ENCODE results near the gene MEGF6.

MEGF6 gene

DNA sequence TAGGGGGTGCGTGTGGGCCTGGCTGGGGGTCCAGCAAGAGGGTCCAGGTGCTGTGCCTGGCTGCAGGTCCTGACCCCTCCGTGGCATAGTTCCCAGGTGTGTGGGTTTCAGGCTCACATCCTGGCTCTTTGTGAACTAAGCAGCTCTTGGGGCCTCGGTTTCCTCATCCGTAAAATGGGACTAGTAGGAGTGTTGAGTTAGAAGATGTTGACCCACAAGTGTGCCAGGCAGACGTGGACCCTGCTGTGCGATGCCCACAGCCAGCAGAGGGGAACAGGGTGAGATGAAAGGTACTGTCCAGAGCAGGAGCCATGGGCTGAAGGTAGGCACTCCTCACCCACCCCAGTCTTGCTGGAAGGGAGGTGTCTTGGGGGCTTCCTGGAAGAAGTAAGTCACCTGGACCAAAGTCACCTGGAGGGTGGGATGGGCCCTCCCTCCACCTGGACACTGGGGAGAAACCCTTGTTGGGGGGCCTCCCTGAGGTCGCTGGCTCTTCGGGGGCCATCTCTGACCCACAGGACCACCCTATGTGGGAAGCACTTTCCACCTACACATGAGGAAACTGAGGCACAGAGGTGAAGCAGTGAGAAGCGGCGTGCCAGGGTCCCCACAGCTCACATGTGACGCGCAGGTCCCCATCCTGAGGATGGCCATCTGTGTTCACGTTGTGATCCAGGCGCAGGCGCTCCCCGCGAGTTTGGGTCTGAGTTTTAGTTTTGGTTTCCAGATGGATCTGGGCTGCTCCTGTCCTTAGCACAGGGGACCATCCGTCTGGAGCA lies 155.4 kb downstream of the MEGF6 start:
- DNase-seq = no peak

DNA sequence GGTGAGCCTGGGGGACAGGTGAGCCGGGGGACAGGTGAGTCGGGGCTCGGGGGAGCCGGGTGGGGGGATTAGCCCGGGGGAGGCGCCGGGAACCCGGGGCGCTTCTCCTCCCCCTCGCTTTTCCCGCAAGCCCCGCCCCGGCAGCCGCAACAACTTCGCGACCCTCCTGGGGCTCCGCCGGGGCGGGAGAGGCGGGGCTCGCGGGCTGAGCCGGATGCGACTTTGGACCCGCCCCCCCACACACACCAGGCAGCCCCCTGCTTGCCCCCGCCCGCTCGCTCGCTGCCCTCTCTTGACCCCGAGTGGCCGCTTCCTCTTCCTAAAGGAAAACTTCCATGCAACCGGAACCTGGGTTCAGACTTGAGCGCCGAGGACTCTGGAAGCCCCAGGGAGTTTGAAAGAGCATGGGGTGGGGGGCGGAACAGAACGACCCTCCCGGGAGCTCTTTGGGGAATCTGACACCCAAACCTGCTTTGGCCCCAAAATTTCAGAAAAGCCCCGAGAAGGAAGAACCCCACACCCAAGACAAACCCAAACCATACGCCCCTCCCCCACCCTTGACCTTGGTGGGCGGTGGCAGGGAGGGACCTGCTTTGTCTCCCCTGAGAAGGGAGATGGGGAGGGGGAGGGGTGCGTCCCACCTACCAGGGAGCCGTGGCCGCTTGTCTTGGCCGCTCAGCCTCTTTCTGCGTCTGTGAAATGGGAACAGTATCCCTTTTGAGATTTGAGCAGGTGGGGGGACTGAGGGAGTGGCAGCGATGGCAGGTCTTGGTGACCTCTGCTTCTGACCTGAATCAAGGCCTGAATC lies 156.3 kb downstream of the MEGF6 start:
- peak; percentile 45 for DNase-seq

DNA sequence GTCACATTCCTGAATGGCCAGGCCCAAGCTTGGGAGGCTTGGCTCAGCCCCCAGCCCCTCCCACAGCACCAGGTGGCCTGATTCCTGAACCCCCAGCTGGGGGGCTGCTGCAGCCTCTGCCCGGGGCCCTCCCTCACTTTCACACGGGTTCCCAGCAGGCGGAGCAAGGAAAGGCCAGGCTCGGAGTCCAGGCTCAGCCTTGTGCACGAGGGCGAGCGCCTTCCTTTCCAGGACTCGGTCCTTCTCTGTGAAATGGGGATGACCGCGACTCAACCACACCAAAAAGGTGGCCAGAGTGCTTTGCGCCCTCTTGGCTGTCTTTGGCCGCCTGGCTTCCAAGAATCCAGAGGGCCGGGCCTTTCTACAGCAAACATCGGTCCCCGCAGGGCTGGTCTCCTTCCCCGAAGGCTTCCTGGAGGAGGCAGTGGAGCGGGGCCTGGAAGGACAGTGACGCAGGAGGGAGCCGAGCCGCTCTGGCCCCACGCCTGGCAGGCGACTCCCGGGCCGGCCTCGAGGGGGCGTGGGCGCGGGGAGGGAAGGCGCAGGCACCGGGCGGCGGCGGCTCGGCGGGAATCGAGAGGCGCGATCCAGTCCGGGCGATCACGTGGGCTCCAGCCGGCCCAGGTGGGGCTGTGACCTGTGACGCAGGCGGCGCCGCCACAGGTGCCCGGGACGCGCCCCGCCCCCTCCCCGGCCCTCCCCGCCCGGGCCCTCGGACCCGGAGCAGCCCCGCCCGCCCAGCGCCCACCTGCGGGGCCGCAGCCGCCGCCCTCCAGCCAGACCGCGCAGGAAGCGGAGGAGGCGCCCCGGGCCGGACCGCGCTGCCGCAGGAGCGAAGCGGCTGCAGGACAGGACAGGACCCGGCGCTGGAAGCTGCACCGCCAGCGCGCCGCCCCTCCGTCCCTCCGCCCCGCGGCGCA lies 157.2 kb downstream of the MEGF6 start, which contains the start of gene ARHGEF16:
TSS of gene ARHGEF16 (plus strand) at position 775 of the 920 bp plus-strand sequence. CDS start 8,420 bp downstream, outside the sequence.
- peak; percentile 95 for DNase-seq

DNA sequence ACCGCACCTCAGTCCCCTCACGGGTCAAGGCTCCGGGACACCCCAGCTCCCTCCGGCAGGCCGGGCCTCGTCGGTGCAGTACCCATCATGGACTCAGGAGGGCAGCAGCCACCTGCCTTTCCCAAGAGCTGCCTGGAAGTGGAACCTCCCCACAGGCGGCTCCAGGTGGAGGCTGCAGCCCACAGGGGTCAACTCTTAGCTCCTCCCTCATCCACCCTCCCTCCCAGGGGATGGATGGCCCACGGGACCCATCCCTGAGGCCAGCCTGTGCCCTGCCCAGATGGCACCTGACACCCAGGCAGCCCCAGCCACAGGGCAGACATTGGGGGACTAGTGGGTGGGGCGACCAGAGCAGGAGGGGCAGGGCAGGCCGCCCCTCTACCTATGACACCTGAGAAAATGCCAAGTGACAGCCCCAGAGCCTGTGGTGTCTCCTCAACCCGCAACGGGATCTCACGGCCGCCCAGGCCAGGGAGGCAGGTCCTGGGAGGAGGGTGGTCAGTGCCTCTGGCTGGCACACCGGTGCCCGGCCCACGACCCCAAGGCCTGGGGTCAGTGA lies 158.0 kb downstream of the MEGF6 start:
- DNase-seq = peak; percentile 82

DNA sequence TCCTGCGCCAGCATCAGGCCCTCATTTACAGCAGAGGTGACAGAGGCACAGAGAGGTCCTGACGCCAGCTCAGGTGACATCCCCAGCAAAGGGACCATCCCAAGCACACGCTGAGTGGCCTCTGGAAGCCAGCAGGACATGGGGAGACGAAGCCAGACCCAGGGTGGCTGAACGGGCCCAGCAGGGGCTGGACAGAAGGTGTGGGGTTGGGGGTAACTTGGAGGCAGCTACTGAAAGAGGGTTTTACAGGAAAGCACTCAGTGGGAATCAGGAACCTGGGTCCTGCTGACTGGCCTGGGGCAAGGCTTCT lies 158.5 kb downstream of the MEGF6 start:
- no peak for DNase-seq

DNA sequence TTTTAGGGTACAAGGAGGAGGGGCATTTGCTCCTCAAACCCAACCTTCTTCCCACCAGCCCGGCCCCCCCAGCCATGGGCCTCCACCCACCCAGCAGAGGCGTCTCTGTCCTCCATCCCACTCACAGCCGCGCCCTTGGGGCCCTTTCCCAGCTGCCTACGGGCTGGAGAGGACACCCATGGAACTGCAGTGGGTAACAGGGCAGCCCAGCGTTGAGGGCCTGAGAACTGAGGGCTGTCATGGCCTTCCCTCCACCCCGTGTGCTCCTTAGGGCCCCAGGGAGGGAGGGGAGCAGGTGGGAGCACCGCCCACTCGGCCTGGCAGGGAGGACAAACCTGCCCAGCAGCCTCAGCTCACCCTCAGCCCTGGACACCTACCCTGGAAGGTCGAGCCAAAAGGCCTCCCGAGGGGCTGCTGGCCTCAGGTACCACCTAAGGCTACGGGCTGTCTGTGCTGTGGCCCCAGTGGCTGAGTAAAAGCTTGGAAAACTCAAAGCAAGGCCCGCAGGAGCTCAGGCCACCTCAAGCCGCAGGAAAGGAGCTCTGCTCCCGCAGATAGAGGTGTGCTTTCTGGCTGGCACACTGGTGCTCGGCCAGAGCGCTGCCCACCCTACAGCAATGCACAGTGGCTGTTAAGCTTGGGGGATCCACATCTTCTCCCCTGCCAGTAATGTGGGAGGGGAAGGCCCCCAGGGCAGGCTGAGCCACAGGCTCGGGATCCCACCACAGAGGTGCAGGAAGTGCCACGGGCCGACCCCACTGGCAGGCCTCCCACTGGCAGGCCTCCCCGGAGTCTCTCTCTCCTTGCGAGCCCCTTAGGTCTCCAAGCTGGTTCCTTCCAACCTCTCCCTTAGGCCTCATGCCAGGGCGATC lies 159.1 kb downstream of the MEGF6 start:
- DNase-seq = no peak

DNA sequence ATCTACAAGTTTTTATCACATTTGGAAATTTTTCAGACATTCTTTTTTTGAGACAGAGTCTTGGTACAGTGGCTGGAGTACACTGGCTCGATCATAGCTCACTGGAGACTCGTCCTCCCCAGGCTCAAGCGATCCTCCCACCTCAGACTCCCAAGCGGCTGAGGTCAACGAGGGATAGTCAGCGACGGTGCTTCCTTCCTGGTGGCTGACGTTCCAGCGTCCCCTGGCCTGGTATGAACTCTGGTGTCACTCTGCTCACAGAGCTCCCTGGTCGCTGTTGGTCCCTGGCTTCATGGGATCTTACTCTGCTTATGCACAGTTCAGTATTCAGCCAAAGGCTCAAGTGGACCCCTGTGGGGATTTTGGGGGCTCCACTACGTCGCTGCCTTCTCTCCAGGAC lies 160.3 kb downstream of the MEGF6 start:
- DNase-seq = no peak

DNA sequence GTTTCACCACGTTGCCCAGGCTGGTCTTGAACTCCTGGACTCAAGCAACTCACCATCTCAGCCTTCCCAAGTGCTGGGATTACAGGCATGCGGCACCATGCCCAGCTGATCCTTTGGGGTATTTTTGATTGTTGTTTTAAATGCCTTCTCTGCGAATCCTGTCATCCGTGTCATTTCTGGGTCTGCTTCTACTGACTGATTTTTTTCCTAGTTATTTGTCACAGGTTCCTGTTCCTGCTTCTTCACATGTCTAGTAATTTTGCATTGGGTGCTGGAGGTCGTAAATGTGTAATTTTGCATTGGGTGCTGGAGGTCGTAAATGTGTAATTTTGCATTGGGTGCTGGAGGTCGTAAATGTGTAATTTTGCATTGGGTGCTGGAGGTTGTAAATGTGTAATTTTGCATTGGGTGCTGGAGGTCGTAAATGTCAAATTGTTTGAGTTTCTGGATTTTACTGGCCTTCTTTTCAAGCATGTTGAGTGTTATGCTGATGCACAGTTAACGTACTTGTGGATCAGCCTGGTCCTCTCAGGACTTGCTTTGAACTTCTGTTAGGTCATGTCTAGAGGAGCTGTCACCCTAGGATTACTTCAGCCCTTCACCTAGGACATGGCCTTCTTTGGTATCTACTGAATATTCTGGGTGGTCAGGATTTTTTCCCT lies 161.0 kb downstream of the MEGF6 start:
- no peak for DNase-seq

DNA sequence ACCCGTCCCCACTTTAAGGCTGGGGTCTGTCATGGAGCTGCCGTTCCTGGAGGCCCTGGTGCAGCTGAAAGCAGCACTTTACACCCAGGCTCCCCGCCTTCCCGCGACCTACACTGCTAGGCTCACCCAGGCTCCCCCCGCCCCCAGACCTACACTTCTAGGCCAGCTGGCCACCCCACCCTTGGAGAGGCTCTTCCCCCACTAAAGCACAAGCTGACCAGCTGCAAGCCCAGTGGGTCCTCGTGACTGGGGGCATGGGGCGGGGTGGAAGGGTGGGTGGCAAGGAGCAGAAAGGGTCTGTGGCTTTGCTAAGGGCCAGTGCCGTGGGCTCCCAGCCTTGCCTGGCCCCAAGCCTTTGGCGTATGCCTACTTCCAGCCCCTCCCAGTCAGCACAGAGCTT lies 166.6 kb downstream of the MEGF6 start:
- DNase-seq = no peak

DNA sequence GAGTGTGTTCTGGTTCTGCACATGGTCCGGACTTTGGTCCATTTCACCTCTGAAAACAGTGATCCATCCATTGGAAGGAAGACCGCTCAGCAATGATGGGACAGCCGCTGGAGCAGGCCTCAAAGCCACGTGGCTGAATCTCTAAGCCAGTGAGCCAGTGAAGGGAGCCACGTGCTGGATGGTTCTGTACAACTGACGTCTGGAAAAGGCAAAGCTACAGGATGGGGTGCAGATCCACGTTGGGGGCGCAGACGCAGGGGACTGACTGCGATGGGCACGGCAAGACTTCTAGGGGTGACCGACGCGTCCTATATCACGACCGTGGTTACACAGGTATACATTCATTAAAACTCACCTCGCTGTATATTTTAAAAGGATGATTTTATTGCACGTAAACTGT lies 167.0 kb downstream of the MEGF6 start:
- no peak for DNase-seq

DNA sequence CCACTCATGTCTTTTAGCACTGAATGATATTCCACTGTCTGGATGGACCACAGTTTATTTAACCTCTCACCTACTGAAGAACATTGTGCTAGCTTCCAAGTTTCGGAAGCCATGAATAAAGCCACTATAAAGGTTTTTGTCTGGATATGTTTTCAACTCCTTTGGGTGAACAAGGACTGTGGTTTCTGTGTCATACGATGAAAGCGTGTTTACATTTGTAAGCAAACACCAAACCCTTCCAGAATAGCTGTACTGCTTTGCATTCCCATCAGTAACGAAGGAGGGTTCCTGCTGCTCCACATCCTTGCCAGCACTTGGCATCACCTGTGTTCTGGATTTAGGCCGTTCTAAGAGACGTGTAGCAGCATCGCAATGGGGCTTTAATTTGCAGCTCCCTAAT lies 167.5 kb downstream of the MEGF6 start:
- DNase-seq = no peak

DNA sequence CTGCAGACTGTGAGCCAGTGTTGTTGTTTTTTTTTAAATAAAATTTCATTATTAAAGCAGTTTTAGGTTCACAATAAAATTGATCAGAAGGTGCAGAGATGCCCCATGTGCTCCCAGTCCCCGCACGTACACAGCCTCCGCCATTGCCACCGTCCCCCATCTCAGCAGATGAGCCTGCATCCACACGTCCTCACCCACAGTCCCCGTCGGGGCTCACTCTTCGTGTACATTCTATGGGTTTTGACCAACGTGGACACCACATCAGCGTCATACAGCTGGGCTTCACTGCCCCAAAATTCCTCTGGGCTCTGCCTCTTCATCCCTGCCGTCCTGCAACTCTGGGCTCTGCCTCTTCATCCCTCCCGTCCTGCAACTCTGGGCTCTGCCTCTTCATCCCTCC lies 168.4 kb downstream of the MEGF6 start:
- no peak for DNase-seq

DNA sequence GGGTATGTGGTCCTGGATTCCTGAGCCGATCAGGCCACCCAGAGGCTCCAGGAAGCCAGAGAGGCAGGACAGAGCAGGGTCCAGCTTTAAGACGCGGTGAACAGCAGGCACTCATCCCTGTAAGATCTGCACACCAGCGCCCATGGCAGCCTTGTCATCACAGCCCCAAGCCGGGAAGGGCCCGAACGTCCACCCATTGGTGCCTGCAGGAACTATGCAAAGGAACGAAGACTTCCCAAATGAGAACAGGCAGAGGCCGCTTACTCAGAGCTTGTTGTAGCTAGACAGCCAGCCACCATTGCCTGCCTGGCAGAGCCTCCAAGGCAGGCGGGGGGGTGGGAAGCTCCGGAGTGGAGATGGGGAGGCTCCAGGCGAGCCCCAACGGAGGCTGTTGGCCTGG lies 169.0 kb downstream of the MEGF6 start:
- DNase-seq = no peak

DNA sequence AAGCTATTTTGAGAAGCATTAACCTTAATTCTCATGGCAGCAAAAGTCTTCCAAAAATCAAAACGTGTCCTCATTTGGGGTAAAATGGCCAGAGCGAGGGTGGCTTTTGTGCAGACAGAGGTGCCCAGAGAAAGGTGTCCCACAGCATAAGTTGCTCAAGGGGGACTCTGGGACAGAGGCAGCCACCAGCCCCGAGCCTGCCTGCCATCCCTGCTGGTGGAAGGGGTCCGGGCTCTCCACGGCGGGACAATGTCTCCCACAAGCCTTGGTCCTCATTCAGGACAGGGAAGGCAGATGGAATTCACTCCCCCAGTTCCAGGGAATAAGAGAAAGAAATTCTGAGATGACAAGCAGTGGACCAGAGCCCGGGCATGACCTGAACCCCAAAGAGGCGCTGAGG lies 169.4 kb downstream of the MEGF6 start:
- no peak for DNase-seq

DNA sequence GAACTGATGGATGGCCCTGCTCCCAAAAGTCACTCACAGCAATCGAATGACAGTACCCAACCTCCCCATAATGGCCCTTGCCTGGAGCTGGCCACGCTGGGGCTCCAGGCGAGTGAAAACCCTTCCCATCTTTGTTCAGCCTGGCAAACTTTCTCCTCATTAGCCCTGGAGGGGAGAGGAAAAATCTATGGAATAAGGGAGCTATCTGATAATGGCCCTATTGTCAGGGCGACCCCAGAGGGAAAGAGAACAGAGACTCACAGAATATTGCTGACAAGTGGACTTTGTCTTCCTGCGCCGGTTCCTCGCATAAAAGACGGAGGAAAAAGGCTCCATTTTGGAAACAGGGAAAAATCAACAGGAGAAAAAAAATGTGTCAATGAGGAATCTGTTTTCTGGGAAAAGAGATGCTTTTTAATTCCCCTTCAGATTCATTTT lies 169.9 kb downstream of the MEGF6 start:
- DNase-seq = no peak

DNA sequence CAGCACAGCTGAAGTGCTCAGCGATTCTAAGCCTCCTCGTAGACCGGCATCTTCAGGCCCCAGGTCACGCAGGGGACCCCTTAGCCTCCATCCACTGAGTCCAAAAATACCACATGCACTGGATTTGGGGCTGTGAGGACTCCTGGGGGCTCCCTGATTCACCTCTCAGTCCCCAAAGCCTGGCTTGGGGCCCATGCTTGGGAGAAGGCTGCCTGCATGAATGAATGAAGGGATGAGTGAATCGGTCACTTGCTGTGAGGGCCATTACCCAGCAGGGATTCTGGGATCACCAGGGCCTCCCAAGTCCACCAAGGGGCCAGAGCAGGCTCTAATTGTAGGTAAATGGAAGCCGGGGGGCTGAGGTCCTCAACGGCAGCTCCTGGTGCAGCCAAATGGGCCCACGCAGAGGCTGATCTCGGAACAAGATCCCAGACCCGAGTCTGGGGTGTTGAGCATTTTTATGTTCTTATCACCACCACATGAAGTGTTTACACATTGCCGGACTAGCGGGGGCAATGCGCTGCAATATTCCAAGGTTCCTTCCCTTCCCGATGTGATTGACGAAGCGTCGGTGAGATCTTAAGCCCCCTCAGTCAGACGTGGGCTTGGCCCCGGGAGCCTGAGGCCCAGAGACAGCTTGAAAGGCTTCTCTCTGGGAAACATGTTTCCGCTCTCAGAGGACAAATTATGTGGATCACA lies 170.4 kb downstream of the MEGF6 start:
- DNase-seq = no peak

DNA sequence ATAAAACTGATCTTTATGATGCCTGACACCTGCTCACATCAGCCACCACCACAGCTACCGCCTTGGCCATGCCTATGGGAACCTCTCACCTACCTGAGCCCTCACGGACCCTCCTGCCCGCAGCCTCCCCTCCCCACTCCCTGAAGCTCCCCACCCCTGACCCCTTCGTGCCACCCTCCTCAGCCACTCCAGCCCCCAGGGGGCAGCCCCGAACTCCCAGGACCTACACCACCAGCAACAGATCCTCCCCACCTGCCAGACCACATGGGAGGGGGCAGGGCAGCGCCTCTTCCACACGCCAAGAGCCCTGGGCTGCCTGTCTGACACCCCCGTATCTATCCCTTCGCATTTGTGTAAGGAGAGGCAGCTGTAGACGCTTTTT lies 171.0 kb downstream of the MEGF6 start:
- DNase-seq = no peak

Measured in RPMI8226 (cell line).